ENCODE measurements around the gene RAB27B.

Gene RAB27B

GRCh38 chr18:54916507-54916906 is 88.2 kb downstream of the RAB27B start:
- no peak for FAIRE-seq

GRCh38 chr18:54918060-54918459 is 89.8 kb downstream of the RAB27B start:
- FAIRE-seq = no peak

- FAIRE-seq = no peak
Observed at GRCh38 chr18:54919412-54919811, 91.1 kb downstream of the RAB27B start.

- no peak for FAIRE-seq
Observed at GRCh38 chr18:54923339-54923956, 95.2 kb downstream of the RAB27B start.

- no peak for FAIRE-seq
Observed at GRCh38 chr18:54924948-54925347, 96.7 kb downstream of the RAB27B start.

GRCh38 chr18:54926593-54927325 is 98.5 kb downstream of the RAB27B start:
- no peak for FAIRE-seq

- no peak for FAIRE-seq
Observed at GRCh38 chr18:54928236-54928635, 100.0 kb downstream of the RAB27B start.

GRCh38 chr18:54931152-54931551 is 102.9 kb downstream of the RAB27B start:
- FAIRE-seq = no peak

- FAIRE-seq = no peak
Observed at GRCh38 chr18:54932472-54932871, 104.2 kb downstream of the RAB27B start.

GRCh38 chr18:54938506-54938905 is 110.2 kb downstream of the RAB27B start:
- FAIRE-seq = no peak

GRCh38 chr18:54939361-54939917 is 111.2 kb downstream of the RAB27B start:
- FAIRE-seq = no peak

- no peak for FAIRE-seq
Observed at GRCh38 chr18:54942144-54942543, 113.9 kb downstream of the RAB27B start.

GRCh38 chr18:54942569-54942968 is 114.3 kb downstream of the RAB27B start:
- no peak for FAIRE-seq

Measured in TTC549 (cell line).